Sigmoid colon (tissue), 7 donors: ENCODE data around the gene LGALS8. TPM values are rescaled to one million over a fixed set of nuclear protein-coding genes. Genes with fewer than 3 reads are reported as not detected.
"Not testable (repeated sequence)": the region's sequence is repeated elsewhere in the genome, so short reads cannot be mapped to it uniquely, and the experiment has no call there.

ENCODE experiments used
- DNase-seq: peaks from one replicate; pipeline ENCODE4 v3.0.0-alpha.2; 2019
- H3K27ac ChIP-seq, 4 donors: fragments of 200-600 bp; sonication (generic); one replicate each; pipeline ENCODE4 v1.5.1; 2016 to 2019; ENCODE audit warnings: mild to moderate bottlenecking in 1 of 4
- H3K27me3 ChIP-seq, 3 donors: fragments of 200-600 bp; sonication (generic); one replicate each; pipeline ENCODE4 v1.5.1; 2019; ENCODE audit warnings: mild to moderate bottlenecking in 1 of 3
- H3K36me3 ChIP-seq, 4 donors: fragments of 200-600 bp; sonication (generic); one replicate each; pipeline ENCODE4 v1.5.1; 2016 to 2019
- H3K4me1 ChIP-seq, 4 donors: fragments of 200-600 bp; sonication (generic); one replicate each; pipeline ENCODE4 v1.5.1; 2017 to 2019
- H3K4me3 ChIP-seq, 4 donors: fragments of 200-600 bp; sonication (generic); one replicate each; pipeline ENCODE4 v1.5.1; 2017 to 2019; ENCODE audit warnings: mild to moderate bottlenecking in 2 of 4, moderate library complexity in 1 of 4
- H3K9me3 ChIP-seq, 4 donors: fragments of 200-600 bp in 3 of 4; sonication (generic) in 3 of 4; one replicate each; pipeline versions ENCODE4 v1.5.1 to v1.6.1; 2013 to 2019
- CTCF ChIP-seq, 4 experiments: fragments of 450-650 bp in 3 of 4; fragments of 200-600 bp in 1 of 4; IDR thresholded peaks; one replicate each; pipeline ENCODE4 v1.5.1; 2016 to 2019; ENCODE audit warnings: antibody characterized with exemption in 4 of 4, mild to moderate bottlenecking in 3 of 4, moderate library complexity in 2 of 4
- EP300 ChIP-seq, 4 donors: sonication (generic); formaldehyde crosslinking; IDR thresholded peaks; one replicate each; pipeline ENCODE4 v1.6.1; 2017; ENCODE audit warnings: antibody characterized with exemption in 4 of 4
- POLR2A ChIP-seq, 2 donors: fragments of 450-650 bp; IDR thresholded peaks; one replicate each; pipeline ENCODE4 v1.6.1; 2016; ENCODE audit warnings: antibody characterized with exemption in 2 of 2, mild to moderate bottlenecking in 2 of 2, moderate library complexity in 2 of 2
- POLR2AphosphoS5 ChIP-seq, 4 donors: sonication (generic); formaldehyde crosslinking; IDR thresholded peaks; one replicate each; pipeline ENCODE4 v1.6.1; 2017; ENCODE audit warnings: antibody characterized with exemption in 4 of 4
- WGBS, 2 donors: extraction: QIAGEN DNeasy Blood & Tissue Kit; methylation state at CpG; one replicate each; pipeline ENCODE4 v1.1.7; 2013; 5-methylcytosine and 5-hydroxymethylcytosine counted together
- intact Hi-C: fragments of 100-400 bp; cut with DNase I; formaldehyde crosslinking; loops from one replicate; pipeline ENCODE4 v1.15.1; 2023
- polyA plus RNA-seq, 3 donors: library from polyadenylated mRNA; stranded (reverse); fragments of 200-250 nt; gene quantifications; one replicate each; pipeline ENCODE4 v1.2.3, GENCODE V29; 2013
- total RNA-seq, 4 donors: library from RNA; depleted of rRNA; stranded (reverse); fragments of >200 nt; gene quantifications; one replicate each; pipeline ENCODE4 v1.1.0, GENCODE V29; 2016
- donor health status: healthy with polysubstance abuse.
- donor health status: Bipolar disorder and iron deficiency.
- donor health status: healthy.

LGALS8 gene
- total and polyA plus RNA-seq, 7 donors: 11.4 to 86.4 (median 40.3) TPM

GRCh38 chr1:236486356-236487002, 37.3 kb upstream of the LGALS8 start:
- Histone ChIP-seq H3K9me3 (no peaks in the 10 kb centered on the region), H3K4me3 (no peak overlapping the region), H3K27ac (no peak overlapping the region), H3K27me3 (no peaks in the 10 kb centered on the region), H3K4me1 (no peaks in the 10 kb centered on the region), H3K36me3 (no peaks in the 10 kb centered on the region)
- intact Hi-C loops: no loop called here
- TF ChIP-seq POLR2A (IDR thresholded peaks at IDR 0.05) (no peak), POLR2AphosphoS5 (IDR thresholded peaks at IDR 0.05) (no peak), EP300 (IDR thresholded peaks at IDR 0.05) (no peak), CTCF (IDR thresholded peaks at IDR 0.05) (no peak)
- WGBS, 2 donors: 83% methylated on average over 4 of the region's 4 CpGs
- DNase-seq: no peak

- not testable (repeated sequence) for H3K4me3 ChIP-seq, DNase-seq, H3K27me3 ChIP-seq, H3K27ac ChIP-seq, H3K36me3 ChIP-seq, H3K9me3 ChIP-seq, H3K4me1 ChIP-seq
- intact Hi-C loops: loop anchor here (2.0 kb wide), 1 partner anchor 380 kb away; no protein-coding TSS in a partner anchor
- 86 to 94% methylated on average over 3 of the region's 3 CpGs for WGBS, 2 donors
Measured at GRCh38 chr1:236489161-236489560, 34.6 kb upstream of the LGALS8 start.

DNA sequence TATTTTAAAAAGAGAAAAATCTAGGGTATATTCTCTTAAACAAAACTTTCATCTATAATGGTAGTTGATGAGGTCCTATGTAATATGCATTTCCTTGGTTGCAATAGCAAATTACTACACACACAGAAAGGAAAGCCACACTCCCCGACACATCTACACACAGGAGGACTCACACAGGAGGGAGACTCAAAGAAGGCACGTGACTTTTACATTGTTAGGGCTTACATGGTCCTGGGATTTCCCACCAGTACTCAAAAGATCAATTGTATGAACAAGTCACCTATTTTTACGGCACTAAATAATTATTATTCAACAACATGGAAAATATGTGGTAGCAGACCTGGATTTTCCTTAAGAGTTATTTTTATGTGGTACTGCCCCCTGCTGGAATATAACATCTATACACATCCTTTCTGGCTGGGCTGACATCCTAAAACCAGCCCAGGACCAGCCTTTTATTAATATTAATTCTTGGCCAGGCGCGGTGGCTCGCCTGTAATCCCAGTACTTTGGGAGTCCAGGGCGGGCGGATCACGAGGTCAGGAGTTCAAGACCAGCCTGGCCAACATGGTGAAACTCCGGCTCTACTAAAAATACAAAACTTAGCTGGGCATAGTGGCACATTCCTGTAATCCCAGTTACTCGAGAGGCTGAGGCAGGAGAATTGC, 33.9 kb upstream of the LGALS8 start:
- no peaks in the 10 kb centered on the region for H3K36me3 ChIP-seq
- H3K27ac ChIP-seq: no peak overlapping the region
- H3K9me3 ChIP-seq: no peaks in the 10 kb centered on the region
- no peak for DNase-seq
- TF ChIP-seq CTCF (IDR thresholded peaks at IDR 0.05) (peak in 3 of 4 experiments; percentile 42 to 64 (median 55)), EP300 (IDR thresholded peaks at IDR 0.05) (no peak), POLR2A (IDR thresholded peaks at IDR 0.05) (no peak), POLR2AphosphoS5 (IDR thresholded peaks at IDR 0.05) (no peak)
- H3K4me1 ChIP-seq: peaks cover 0 to 6% (median 2%) of the 10 kb centered on the region in 4 donors
- H3K27me3 ChIP-seq: no peaks in the 10 kb centered on the region
- 20 to 49% methylated on average over 11 of the region's 11 CpGs for WGBS, 2 donors
- H3K4me3 ChIP-seq: no peak overlapping the region
- intact Hi-C loops: loop anchor here (1.0 to 2.0 kb wide), 2 partner anchors 381 to 387 kb away; no protein-coding TSS in a partner anchor

DNA sequence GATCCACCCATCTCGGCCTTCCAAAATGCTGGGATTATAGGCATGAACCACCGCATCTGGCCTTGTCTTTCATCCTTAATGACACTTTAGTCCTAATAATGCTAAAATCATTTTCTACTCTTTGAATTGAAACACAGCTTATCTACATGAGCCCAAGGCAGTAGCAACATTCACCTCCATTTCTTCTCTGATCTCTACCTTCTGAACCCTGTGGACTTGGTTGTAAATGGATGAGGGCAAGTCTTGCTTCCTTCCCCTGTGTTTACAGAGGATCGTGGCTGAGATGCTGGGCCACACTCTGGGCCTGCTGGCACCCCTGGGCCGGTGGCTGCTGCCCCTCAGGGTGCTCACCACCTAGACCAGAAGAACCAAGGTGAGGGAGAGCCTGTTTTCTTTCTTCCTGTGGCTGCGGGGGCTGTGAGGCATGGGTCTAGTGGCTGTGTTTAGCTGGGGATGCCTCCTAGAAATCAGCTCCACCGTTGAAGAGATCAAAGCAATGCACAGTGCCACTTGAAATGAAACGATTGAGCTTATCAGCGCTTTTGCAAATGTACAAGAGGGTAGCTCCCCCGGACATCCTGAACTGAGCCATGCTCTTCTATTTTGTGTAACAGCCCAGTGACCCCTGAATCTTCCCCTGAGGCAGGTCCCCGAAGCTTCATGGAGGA, 32.2 kb upstream of the LGALS8 start:
- Histone ChIP-seq H3K36me3 (no peaks in the 10 kb centered on the region), H3K9me3 (no peaks in the 10 kb centered on the region), H3K4me1 (peaks cover 0 to 6% (median 2%) of the 10 kb centered on the region in 4 donors), H3K27ac (no peak overlapping the region), H3K27me3 (no peaks in the 10 kb centered on the region), H3K4me3 (no peak overlapping the region)
- no peak for DNase-seq
- 72% methylated on average over 10 of the region's 10 CpGs for WGBS, 2 donors
- intact Hi-C loops: no loop called here
- TF ChIP-seq POLR2A (IDR thresholded peaks at IDR 0.05): no peak
- TF ChIP-seq POLR2AphosphoS5 (IDR thresholded peaks at IDR 0.05): no peak

- Histone ChIP-seq H3K27me3 (no peaks in the 10 kb centered on the region), H3K27ac (no peak overlapping the region), H3K4me3 (no peak overlapping the region), H3K36me3 (no peaks in the 10 kb centered on the region), H3K4me1 (peaks cover 0 to 6% (median 2%) of the 10 kb centered on the region in 4 donors), H3K9me3 (no peaks in the 10 kb centered on the region)
- TF ChIP-seq POLR2A (IDR thresholded peaks at IDR 0.05): no peak
- no peak for TF ChIP-seq POLR2AphosphoS5 (IDR thresholded peaks at IDR 0.05)
- TF ChIP-seq EP300 (IDR thresholded peaks at IDR 0.05): no peak
- TF ChIP-seq CTCF (IDR thresholded peaks at IDR 0.05): no peak
- intact Hi-C loops: no loop called here
- 98 to 99% methylated on average over 2 of the region's 2 CpGs for WGBS, 2 donors
- DNase-seq: no peak
Measured at GRCh38 chr1:236492378-236492777, 31.4 kb upstream of the LGALS8 start.
